Breast epithelium (tissue), 3 donors: ENCODE results near the gene SNCAIP.

Experiments
- POLR2A ChIP-seq: fragments of 450-650 bp; IDR thresholded peaks from one replicate; pipeline ENCODE4 v1.6.1; 2016; ENCODE audit warnings: antibody characterized with exemption, mild to moderate bottlenecking, moderate library complexity
- POLR2AphosphoS5 ChIP-seq, 3 donors: sonication (generic); formaldehyde crosslinking; IDR thresholded peaks; one replicate each; pipeline ENCODE4 v1.6.1; 2017; ENCODE audit warnings: antibody characterized with exemption in 3 of 3
- TF ChIP-seq, protein P1 (sequence below), 3 donors: fragments of 450-650 bp; IDR thresholded peaks; one replicate each; pipeline ENCODE4 v1.5.1; 2016 to 2017; ENCODE audit warnings: antibody characterized with exemption in 3 of 3, mild to moderate bottlenecking in 3 of 3, moderate library complexity in 3 of 3

DNA sequence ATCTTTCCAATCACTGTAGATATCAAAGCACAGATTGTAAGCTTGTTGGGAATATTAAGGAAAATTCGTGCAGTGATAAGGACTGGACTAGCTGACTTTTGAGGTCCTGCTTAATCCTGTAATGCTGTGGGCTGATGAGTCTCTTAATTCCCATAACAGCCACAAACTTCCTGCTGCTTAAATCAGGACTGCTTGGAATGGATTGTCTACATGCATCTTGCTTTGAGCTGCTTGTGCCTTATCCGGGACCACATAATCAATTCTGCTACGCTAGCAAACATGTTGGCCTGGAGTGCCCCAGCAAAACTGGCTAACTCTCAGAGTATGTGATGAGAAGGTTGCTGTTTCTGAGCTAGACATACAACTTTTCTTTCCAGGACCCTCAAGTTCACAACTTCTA lies 79.6 kb downstream of the SNCAIP start:
- TF ChIP-seq, protein P1, sequence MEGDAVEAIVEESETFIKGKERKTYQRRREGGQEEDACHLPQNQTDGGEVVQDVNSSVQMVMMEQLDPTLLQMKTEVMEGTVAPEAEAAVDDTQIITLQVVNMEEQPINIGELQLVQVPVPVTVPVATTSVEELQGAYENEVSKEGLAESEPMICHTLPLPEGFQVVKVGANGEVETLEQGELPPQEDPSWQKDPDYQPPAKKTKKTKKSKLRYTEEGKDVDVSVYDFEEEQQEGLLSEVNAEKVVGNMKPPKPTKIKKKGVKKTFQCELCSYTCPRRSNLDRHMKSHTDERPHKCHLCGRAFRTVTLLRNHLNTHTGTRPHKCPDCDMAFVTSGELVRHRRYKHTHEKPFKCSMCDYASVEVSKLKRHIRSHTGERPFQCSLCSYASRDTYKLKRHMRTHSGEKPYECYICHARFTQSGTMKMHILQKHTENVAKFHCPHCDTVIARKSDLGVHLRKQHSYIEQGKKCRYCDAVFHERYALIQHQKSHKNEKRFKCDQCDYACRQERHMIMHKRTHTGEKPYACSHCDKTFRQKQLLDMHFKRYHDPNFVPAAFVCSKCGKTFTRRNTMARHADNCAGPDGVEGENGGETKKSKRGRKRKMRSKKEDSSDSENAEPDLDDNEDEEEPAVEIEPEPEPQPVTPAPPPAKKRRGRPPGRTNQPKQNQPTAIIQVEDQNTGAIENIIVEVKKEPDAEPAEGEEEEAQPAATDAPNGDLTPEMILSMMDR (IDR thresholded peaks at IDR 0.05) = no peak
- TF ChIP-seq POLR2A (no peak), POLR2AphosphoS5 (IDR thresholded peaks at IDR 0.05) (no peak)
